ENCODE measurements around the gene PTPRN2. TPM values are rescaled to one million over a fixed set of nuclear protein-coding genes. Genes with fewer than 3 reads are reported as not detected.

Gene PTPRN2
- total and polyA plus RNA-seq, 4 experiments from 2014 or later: 1.7 to 2.6 (median 1.9) TPM

DNA sequence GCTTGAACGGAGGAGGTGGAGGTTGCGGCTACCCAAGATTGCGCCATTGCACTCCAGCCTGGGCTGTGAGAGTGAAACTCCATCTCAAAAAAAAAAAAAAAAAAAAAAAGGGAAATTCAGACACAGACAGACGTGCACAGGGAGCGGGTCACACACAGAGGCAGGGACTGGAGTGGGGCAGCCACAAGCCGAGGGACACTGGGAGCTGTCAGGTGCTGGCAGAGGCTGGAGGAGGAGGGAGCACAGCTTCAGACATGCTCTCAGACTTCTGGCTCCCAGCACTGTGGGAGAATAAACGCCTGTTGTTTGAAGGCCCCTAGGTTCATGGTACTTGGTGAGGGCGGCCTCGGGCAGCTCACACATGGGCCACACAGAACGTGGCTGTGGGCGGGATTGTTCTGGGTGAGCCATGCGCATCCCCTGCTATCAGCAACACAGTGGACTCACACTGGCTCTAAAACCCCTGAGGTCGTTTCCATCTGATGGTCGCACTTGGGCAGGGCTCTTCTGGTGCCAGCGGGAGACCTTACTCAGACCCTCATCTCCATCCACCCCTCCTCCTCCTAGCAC, 874.9 kb downstream of the PTPRN2 start:
- no peak for DNase-seq
- Mint-ChIP-seq H3K36me3 (no peaks in the 10 kb centered on the region), H3K4me1 (no peaks in the 10 kb centered on the region), H3K27me3 (peaks cover 7 to 9% of the 10 kb centered on the region in 2 donors), H3K4me3 (no peak overlapping the region), H3K27ac (peak overlapping the region in 1 of 7 donors; percentile 31), H3K9me3 (no peaks in the 10 kb centered on the region)
- CTCF ChIA-PET (ENCODE audit: partially characterized antibody): interaction anchor here (0.7 kb wide), 1 partner anchor 74 kb away, joined by 3 read pairs; no protein-coding TSS in a partner anchor
- Histone ChIP-seq H3K27me3 (ENCODE audit: insufficient read depth, low read length) (no peaks in the 10 kb centered on the region), H3K4me3 (ENCODE audit: low read length in 2 of 2) (no peak overlapping the region), H3K36me3 (ENCODE audit: insufficient read depth, low read length) (no peaks in the 10 kb centered on the region), H3K4me1 (ENCODE audit: insufficient read depth, low read length) (no peaks in the 10 kb centered on the region), H3K9me3 (ENCODE audit: control insufficient read depth in 1 of 2, low read length in 2 of 2) (no peaks in the 10 kb centered on the region), H3K27ac (ENCODE audit: low read depth, low read length) (no peak overlapping the region)
- POLR2A ChIA-PET (ENCODE audit: partially characterized antibody): no interaction called here
- intact Hi-C loops (cut with micrococcal nuclease): no loop called here

DNA sequence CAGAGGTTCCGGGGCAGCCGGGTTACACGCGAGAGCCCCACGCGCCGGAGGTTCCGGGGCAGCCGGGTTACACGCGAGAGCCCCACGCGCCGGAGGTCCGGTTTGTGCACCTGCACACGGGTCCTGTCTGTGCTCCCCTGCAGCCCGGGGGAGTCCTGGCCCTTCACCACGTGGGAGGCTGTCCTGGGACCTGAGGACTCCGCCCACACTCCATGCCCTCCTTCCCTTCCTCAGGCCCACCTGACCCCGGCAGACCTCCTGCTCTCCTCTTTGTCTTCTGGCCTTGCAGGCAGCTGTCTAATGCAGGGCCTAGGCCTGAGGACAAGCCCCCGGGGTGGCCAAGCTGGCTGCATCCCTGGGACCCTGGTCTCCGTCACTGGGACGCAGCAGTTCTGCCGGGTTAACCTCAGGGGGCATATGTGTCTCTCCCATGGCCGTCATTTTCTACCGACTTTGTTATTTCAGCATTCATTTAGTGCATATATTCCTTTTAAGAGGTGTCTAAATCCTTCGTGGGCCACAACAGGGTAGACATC, 876.2 kb downstream of the PTPRN2 start:
- H3K27me3 ChIP-seq (ENCODE audit: insufficient read depth, low read length): no peaks in the 10 kb centered on the region
- H3K4me1 Mint-ChIP-seq: no peaks in the 10 kb centered on the region
- H3K4me1 ChIP-seq (ENCODE audit: insufficient read depth, low read length): no peaks in the 10 kb centered on the region
- no peak overlapping the region for H3K4me3 ChIP-seq (ENCODE audit: low read length in 2 of 2)
- CTCF ChIA-PET (ENCODE audit: partially characterized antibody): no interaction called here
- H3K9me3 Mint-ChIP-seq: no peaks in the 10 kb centered on the region
- H3K27ac ChIP-seq (ENCODE audit: low read depth, low read length): no peak overlapping the region
- intact Hi-C loops (cut with micrococcal nuclease): no loop called here
- H3K27ac Mint-ChIP-seq: no peak overlapping the region
- no peak overlapping the region for H3K4me3 Mint-ChIP-seq
- peaks cover 9 to 14% of the 10 kb centered on the region in 2 donors for H3K27me3 Mint-ChIP-seq
- DNase-seq: no peak
- no peaks in the 10 kb centered on the region for H3K9me3 ChIP-seq (ENCODE audit: control insufficient read depth in 1 of 2, low read length in 2 of 2)
- POLR2A ChIA-PET (ENCODE audit: partially characterized antibody): no interaction called here
- H3K36me3 Mint-ChIP-seq: no peaks in the 10 kb centered on the region
- H3K36me3 ChIP-seq (ENCODE audit: insufficient read depth, low read length): no peaks in the 10 kb centered on the region

DNA sequence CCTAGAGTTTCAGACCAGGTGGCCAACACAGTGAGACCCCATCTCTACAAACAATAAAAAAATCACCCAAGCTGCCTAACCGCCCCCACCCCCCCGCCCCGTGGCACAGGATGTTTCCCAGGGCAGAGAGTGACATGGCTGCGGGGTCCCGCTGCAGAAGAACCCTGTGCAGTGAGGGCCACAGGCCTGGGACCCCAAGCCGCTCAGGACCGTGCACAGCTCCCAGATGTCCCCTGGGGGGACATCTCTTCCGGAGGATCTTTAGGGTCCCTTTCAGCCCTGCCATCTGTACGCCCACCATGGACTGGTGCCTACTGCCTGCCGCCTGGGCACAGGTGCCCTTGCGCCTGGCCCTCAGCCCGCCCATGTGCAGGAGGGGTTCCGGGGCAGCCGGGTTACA, 877.2 kb downstream of the PTPRN2 start:
- Mint-ChIP-seq H3K4me1 (no peaks in the 10 kb centered on the region), H3K9me3 (no peaks in the 10 kb centered on the region), H3K27me3 (peaks cover 14 to 15% of the 10 kb centered on the region in 2 donors), H3K36me3 (no peaks in the 10 kb centered on the region), H3K4me3 (no peak overlapping the region), H3K27ac (no peak overlapping the region)
- Histone ChIP-seq H3K36me3 (ENCODE audit: insufficient read depth, low read length) (no peaks in the 10 kb centered on the region), H3K27me3 (ENCODE audit: insufficient read depth, low read length) (no peaks in the 10 kb centered on the region), H3K9me3 (ENCODE audit: control insufficient read depth in 1 of 2, low read length in 2 of 2) (no peaks in the 10 kb centered on the region), H3K27ac (ENCODE audit: low read depth, low read length) (no peak overlapping the region), H3K4me1 (ENCODE audit: insufficient read depth, low read length) (no peaks in the 10 kb centered on the region), H3K4me3 (ENCODE audit: low read length in 2 of 2) (no peak overlapping the region)
- POLR2A ChIA-PET (ENCODE audit: partially characterized antibody): no interaction called here
- intact Hi-C loops (cut with micrococcal nuclease): no loop called here
- CTCF ChIA-PET (ENCODE audit: partially characterized antibody): interaction anchor here (0.7 kb wide), 1 partner anchor 28 kb away, joined by 3 read pairs; no protein-coding TSS in a partner anchor
- no peak for DNase-seq

DNA sequence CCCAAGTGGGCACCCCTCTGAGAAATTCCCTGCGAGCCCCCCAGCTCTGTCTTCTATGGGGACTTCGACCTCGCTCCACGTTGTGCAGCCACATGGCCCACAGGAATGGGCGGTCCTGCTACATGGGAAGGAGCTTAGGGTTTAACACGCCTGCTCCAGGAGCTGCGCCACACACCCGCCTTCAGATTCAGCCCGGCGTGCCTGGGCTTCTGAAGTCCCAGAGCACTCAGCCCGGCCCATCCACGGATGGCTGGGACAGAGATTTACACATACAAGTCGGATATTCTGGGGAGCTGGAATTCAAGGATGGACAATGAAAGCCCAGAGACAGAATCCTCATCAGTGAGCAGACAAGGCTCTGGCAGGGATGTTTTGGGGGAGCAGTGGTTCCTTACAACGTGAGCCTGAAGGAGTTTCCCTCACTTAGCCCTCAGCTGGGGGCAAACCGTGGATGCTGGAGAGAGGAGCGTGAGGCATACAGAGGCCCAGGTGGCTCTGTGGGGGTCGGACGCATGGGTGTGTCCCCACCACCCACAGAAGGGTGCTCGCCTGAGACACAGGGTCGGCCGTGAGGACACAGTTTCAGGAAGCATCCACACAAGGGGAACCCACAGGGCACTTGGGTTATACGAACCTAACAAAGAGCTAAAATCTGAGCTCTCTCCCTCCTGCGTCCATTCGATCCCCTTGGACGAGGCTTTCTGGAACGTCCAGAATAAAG, 877.9 kb downstream of the PTPRN2 start:
- no peaks in the 10 kb centered on the region for H3K9me3 Mint-ChIP-seq
- H3K27ac Mint-ChIP-seq: no peak overlapping the region
- H3K27me3 Mint-ChIP-seq: peaks cover 14 to 15% of the 10 kb centered on the region in 2 donors
- Histone ChIP-seq H3K36me3 (ENCODE audit: insufficient read depth, low read length) (no peaks in the 10 kb centered on the region), H3K9me3 (ENCODE audit: control insufficient read depth in 1 of 2, low read length in 2 of 2) (no peaks in the 10 kb centered on the region), H3K4me1 (ENCODE audit: insufficient read depth, low read length) (no peaks in the 10 kb centered on the region), H3K27ac (ENCODE audit: low read depth, low read length) (no peak overlapping the region), H3K4me3 (ENCODE audit: low read length in 2 of 2) (no peak overlapping the region), H3K27me3 (ENCODE audit: insufficient read depth, low read length) (no peaks in the 10 kb centered on the region)
- H3K4me1 Mint-ChIP-seq: no peaks in the 10 kb centered on the region
- no peaks in the 10 kb centered on the region for H3K36me3 Mint-ChIP-seq
- ChIA-PET CTCF (ENCODE audit: partially characterized antibody) (interaction anchor here (0.7 kb wide), 1 partner anchor 27 kb away, joined by 3 read pairs; no protein-coding TSS in a partner anchor), POLR2A (ENCODE audit: partially characterized antibody) (interaction anchor here (0.5 kb wide), 1 partner anchor 220 kb away, joined by 3 read pairs; no protein-coding TSS in a partner anchor)
- intact Hi-C loops (cut with micrococcal nuclease): no loop called here
- DNase-seq: no peak
- no peak overlapping the region for H3K4me3 Mint-ChIP-seq

DNA sequence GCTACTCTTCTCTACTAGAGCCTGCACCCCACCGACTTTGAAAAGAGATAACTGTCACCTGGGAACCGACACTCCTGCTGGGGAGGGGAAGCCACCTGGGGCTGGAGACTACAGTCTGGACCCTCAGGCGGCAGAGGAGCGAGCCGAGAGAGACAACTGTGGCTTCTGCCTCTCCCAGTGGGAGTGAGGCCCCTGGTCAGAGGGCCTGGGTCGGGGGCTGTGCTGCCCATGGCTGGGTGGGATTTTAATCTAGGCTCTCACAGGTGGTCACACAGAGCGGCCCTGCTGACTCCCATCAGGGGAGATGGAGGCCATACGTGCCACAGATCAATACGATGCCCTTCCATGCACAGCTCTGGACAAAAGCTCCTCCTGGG, 878.7 kb downstream of the PTPRN2 start:
- H3K27ac Mint-ChIP-seq: no peak overlapping the region
- H3K4me1 Mint-ChIP-seq: no peaks in the 10 kb centered on the region
- intact Hi-C loops (cut with micrococcal nuclease): no loop called here
- no peak for DNase-seq
- Histone ChIP-seq H3K27me3 (ENCODE audit: insufficient read depth, low read length) (no peaks in the 10 kb centered on the region), H3K9me3 (ENCODE audit: control insufficient read depth in 1 of 2, low read length in 2 of 2) (no peaks in the 10 kb centered on the region), H3K36me3 (ENCODE audit: insufficient read depth, low read length) (no peaks in the 10 kb centered on the region), H3K27ac (ENCODE audit: low read depth, low read length) (no peak overlapping the region), H3K4me1 (ENCODE audit: insufficient read depth, low read length) (no peaks in the 10 kb centered on the region), H3K4me3 (ENCODE audit: low read length in 2 of 2) (no peak overlapping the region)
- H3K9me3 Mint-ChIP-seq: no peaks in the 10 kb centered on the region
- no peak overlapping the region for H3K4me3 Mint-ChIP-seq
- ChIA-PET CTCF (ENCODE audit: partially characterized antibody) (no interaction called here), POLR2A (ENCODE audit: partially characterized antibody) (no interaction called here)
- no peaks in the 10 kb centered on the region for H3K36me3 Mint-ChIP-seq
- peaks cover 17% of the 10 kb centered on the region in 2 donors for H3K27me3 Mint-ChIP-seq

DNA sequence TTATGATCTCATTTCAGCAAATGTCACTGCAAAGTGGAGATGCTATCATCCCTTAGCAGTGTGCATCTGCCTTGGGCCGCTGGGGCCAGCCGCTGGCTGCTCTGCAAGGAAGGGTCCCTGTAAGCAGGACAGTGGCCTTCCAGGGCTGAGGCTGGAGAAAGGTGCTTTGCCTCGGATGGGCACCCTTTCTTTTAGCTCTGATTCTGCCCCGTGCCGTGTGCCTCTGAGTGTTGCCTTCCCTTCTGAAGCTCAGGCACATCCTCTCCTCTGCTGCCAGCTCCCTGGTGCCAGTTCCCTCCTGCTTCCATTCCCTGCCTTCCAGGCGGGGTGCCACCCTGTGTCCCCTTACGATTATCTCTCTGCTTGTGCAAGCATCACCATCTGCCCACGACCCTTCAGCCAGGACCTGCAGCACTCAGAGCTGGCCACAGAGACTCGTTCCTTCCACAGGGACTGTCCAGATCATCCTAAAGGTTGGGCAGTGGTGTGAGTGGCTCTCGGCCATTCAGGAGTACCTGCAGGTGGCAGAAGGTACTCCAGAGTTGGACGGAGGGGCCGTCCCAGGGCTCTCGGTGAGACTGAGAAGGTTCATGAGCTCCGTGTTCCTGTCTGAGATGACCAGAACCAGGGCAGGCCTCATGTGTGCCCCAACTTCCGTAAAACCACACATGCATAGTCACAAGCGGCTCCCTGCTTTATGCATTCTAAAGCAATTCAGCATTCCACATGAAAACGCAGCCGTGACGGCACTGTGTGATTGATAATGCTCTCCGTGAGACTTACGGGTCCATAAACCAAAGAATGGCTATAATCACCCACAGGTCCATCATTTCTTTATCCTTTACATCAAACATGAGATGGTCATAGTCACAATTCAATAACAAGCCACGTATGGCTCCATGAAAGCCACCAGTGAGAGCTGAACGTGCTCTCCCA, 879.4 kb downstream of the PTPRN2 start:
- POLR2A ChIA-PET (ENCODE audit: partially characterized antibody): no interaction called here
- H3K27me3 Mint-ChIP-seq: peaks cover 19 to 20% of the 10 kb centered on the region in 2 donors
- H3K36me3 Mint-ChIP-seq: no peaks in the 10 kb centered on the region
- H3K4me3 Mint-ChIP-seq: no peak overlapping the region
- no peaks in the 10 kb centered on the region for H3K36me3 ChIP-seq (ENCODE audit: insufficient read depth, low read length)
- H3K4me1 ChIP-seq (ENCODE audit: insufficient read depth, low read length): no peaks in the 10 kb centered on the region
- no peaks in the 10 kb centered on the region for H3K4me1 Mint-ChIP-seq
- no peaks in the 10 kb centered on the region for H3K9me3 Mint-ChIP-seq
- no peak overlapping the region for H3K27ac Mint-ChIP-seq
- no peak overlapping the region for H3K27ac ChIP-seq (ENCODE audit: low read depth, low read length)
- H3K4me3 ChIP-seq (ENCODE audit: low read length in 2 of 2): no peak overlapping the region
- no peaks in the 10 kb centered on the region for H3K27me3 ChIP-seq (ENCODE audit: insufficient read depth, low read length)
- no peak for DNase-seq
- CTCF ChIA-PET (ENCODE audit: partially characterized antibody): no interaction called here
- intact Hi-C loops (cut with micrococcal nuclease): no loop called here
- no peaks in the 10 kb centered on the region for H3K9me3 ChIP-seq (ENCODE audit: control insufficient read depth in 1 of 2, low read length in 2 of 2)

DNA sequence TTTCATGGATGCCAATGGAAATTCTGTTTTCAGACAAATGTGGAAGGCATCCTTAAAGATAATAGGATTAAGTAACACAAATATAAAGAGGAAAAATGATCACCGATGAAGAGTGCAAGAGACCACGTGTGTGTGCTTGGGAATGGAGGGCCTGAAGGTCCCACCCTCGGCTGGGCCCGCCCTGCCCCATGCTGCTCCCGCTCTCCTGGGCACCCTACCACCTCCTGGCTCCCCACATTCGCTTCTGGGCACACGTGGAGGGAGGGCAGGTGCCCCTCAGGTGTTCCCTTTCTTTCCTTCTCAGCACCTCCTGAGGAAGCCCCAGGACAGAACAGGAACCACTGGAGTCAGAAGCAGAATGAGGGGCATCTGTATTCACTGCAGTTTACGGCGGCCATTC, 883.3 kb downstream of the PTPRN2 start:
- ChIA-PET POLR2A (ENCODE audit: partially characterized antibody) (no interaction called here), CTCF (ENCODE audit: partially characterized antibody) (interaction anchor here (1.3 kb wide), 1 partner anchor 10 kb away, joined by 3 read pairs; no protein-coding TSS in a partner anchor)
- H3K27me3 Mint-ChIP-seq: peaks cover 38 to 42% of the 10 kb centered on the region in 2 donors
- no peak overlapping the region for H3K4me3 ChIP-seq (ENCODE audit: low read length in 2 of 2)
- peaks cover 5% of the 10 kb centered on the region for H3K27me3 ChIP-seq (ENCODE audit: insufficient read depth, low read length)
- H3K4me1 Mint-ChIP-seq: no peaks in the 10 kb centered on the region
- DNase-seq: no peak
- intact Hi-C loops (cut with micrococcal nuclease): no loop called here
- H3K36me3 ChIP-seq (ENCODE audit: insufficient read depth, low read length): no peaks in the 10 kb centered on the region
- no peaks in the 10 kb centered on the region for H3K4me1 ChIP-seq (ENCODE audit: insufficient read depth, low read length)
- H3K4me3 Mint-ChIP-seq: no peak overlapping the region
- no peak overlapping the region for H3K27ac Mint-ChIP-seq
- no peaks in the 10 kb centered on the region for H3K36me3 Mint-ChIP-seq
- no peaks in the 10 kb centered on the region for H3K9me3 Mint-ChIP-seq
- no peaks in the 10 kb centered on the region for H3K9me3 ChIP-seq (ENCODE audit: control insufficient read depth in 1 of 2, low read length in 2 of 2)
- no peak overlapping the region for H3K27ac ChIP-seq (ENCODE audit: low read depth, low read length)

Data from CD4-positive, alpha-beta memory T cell (primary cell).